Osteoblast (primary cell): ENCODE data around the gene POP7. TPM values are rescaled to one million over a fixed set of nuclear protein-coding genes. Genes with fewer than 3 reads are reported as not detected.
"Not testable (repeated sequence)": the region's sequence is repeated elsewhere in the genome, so short reads cannot be mapped to it uniquely, and the experiment has no call there.

Experiments used
- DNase-seq: peaks from one replicate; pipeline ENCODE4 v3.0.0; 2011; ENCODE audit warnings: low spot score, mixed read lengths; ENCODE audit not compliant: insufficient read length; ENCODE audit errors: missing footprints
- H2AFZ ChIP-seq: 2 replicates; pipeline ENCODE4 v1.6.0; 2011; ENCODE audit warnings: mild to moderate bottlenecking, low read length
- H3K27ac ChIP-seq: 2 replicates; pipeline ENCODE4 v1.5.1; 2011; ENCODE audit warnings: mild to moderate bottlenecking, low read depth, low read length, moderate library complexity
- H3K27me3 ChIP-seq: 2 replicates; pipeline ENCODE4 v1.6.0; 2012; ENCODE audit warnings: mild to moderate bottlenecking, control low read depth, inconsistent platforms, low read length, moderate library complexity; ENCODE audit not compliant: insufficient read depth
- H3K36me3 ChIP-seq: 2 replicates; pipeline ENCODE4 v1.5.1; 2011; ENCODE audit warnings: mild to moderate bottlenecking, low read length, control low read depth, moderate library complexity; ENCODE audit not compliant: insufficient read depth
- H3K4me1 ChIP-seq: 2 replicates; pipeline ENCODE4 v1.5.1; 2011; ENCODE audit warnings: mild to moderate bottlenecking, low read length, control low read depth, moderate library complexity; ENCODE audit not compliant: insufficient read depth
- H3K4me2 ChIP-seq: 2 replicates; pipeline ENCODE4 v1.6.0; 2011; ENCODE audit warnings: mild to moderate bottlenecking, low read length; ENCODE audit not compliant: insufficient read depth
- H3K4me3 ChIP-seq: fragments of 200-600 bp; sonication (generic); 3 replicates; pipeline ENCODE4 v1.5.1; 2012; ENCODE audit warnings: mild to moderate bottlenecking, low read length, inconsistent platforms; ENCODE audit not compliant: insufficient read depth
- H3K79me2 ChIP-seq: 2 replicates; pipeline ENCODE4 v1.6.0; 2012; ENCODE audit warnings: mild to moderate bottlenecking, low read length, control low read depth, inconsistent platforms; ENCODE audit not compliant: insufficient read depth
- H3K9me3 ChIP-seq: 2 replicates; pipeline ENCODE4 v1.5.1; 2011; ENCODE audit warnings: low read depth, low read length, control low read depth
- H4K20me1 ChIP-seq: 2 replicates; pipeline ENCODE4 v1.6.0; 2012; ENCODE audit warnings: mild to moderate bottlenecking, low read length, control low read depth; ENCODE audit not compliant: insufficient read depth
- CTCF ChIP-seq: IDR thresholded peaks from 2 replicates; pipeline ENCODE4 v1.5.1; 2011; ENCODE audit warnings: mild to moderate bottlenecking, low read depth, low read length, moderate library complexity; ENCODE audit errors: extremely low read depth
- total RNA-seq: library from RNA; depleted of rRNA; stranded (reverse); fragments of >200 nt; gene quantifications from 2 replicates; pipeline ENCODE4 v1.2.3, GENCODE V29; 2012

Gene POP7
- total RNA-seq: 25.7 and 27.1 TPM in 2 replicates

- H3K4me2 ChIP-seq: peak within 1 kb of the TSS; percentile 96
- peak within 1 kb of the TSS; percentile 95 for H2AFZ ChIP-seq
- peak within 1 kb of the TSS; percentile 99 for H3K4me3 ChIP-seq
- H3K27ac ChIP-seq: peak within 1 kb of the TSS; percentile 61
- no peaks in the 10 kb centered on the region for H3K9me3 ChIP-seq
- peak; percentile 99 for DNase-seq
- H3K36me3 ChIP-seq: no peaks in the 10 kb centered on the region
- TF ChIP-seq CTCF: no peak
- no peaks in the 10 kb centered on the region for H3K27me3 ChIP-seq
- H4K20me1 ChIP-seq: no peaks in the 10 kb centered on the region
- peaks cover 12% of the 10 kb centered on the region for H3K4me1 ChIP-seq
- H3K79me2 ChIP-seq: peaks cover 17% of the 10 kb centered on the region
These were observed at the start of gene POP7 for GRCh38 chr7:100705753-100706671. TSS of gene POP7 (plus strand) at chr7:100706121. CDS start at chr7:100706831, 710 bp downstream.

GRCh38 chr7:100662194-100662776 is 43.6 kb upstream of the POP7 start:
- H3K4me2 ChIP-seq, H3K4me1 ChIP-seq, H3K36me3 ChIP-seq, H3K27ac ChIP-seq, H3K4me3 ChIP-seq, DNase-seq, H2AFZ ChIP-seq, H4K20me1 ChIP-seq, H3K79me2 ChIP-seq, H3K27me3 ChIP-seq, H3K9me3 ChIP-seq: not testable (repeated sequence)

GRCh38 chr7:100665168-100665726 is 40.7 kb upstream of the POP7 start:
- H4K20me1 ChIP-seq: no peaks in the 10 kb centered on the region
- no peaks in the 10 kb centered on the region for H3K27me3 ChIP-seq
- no peak for DNase-seq
- no peaks in the 10 kb centered on the region for H3K4me1 ChIP-seq
- no peak overlapping the region for H3K27ac ChIP-seq
- no peak overlapping the region for H3K4me3 ChIP-seq
- TF ChIP-seq CTCF: no peak
- no peaks in the 10 kb centered on the region for H3K79me2 ChIP-seq
- no peaks in the 10 kb centered on the region for H3K9me3 ChIP-seq
- H3K36me3 ChIP-seq: no peaks in the 10 kb centered on the region
- H2AFZ ChIP-seq: no peak overlapping the region
- no peak overlapping the region for H3K4me2 ChIP-seq

- no peak for TF ChIP-seq CTCF
- no peaks in the 10 kb centered on the region for H3K79me2 ChIP-seq
These were observed 38.4 kb upstream of the POP7 start for GRCh38 chr7:100667331-100668068.

More at GRCh38 chr7:100667331-100668068, 38.4 kb upstream of the POP7 start:
- no peak overlapping the region for H2AFZ ChIP-seq
- H3K4me1 ChIP-seq: no peaks in the 10 kb centered on the region
- no peak overlapping the region for H3K4me3 ChIP-seq
- peaks cover 2% of the 10 kb centered on the region for H3K27me3 ChIP-seq
- no peaks in the 10 kb centered on the region for H4K20me1 ChIP-seq
- no peaks in the 10 kb centered on the region for H3K9me3 ChIP-seq
- peak; percentile 61 for DNase-seq
- no peak overlapping the region for H3K27ac ChIP-seq
- H3K4me2 ChIP-seq: no peak overlapping the region
- H3K36me3 ChIP-seq: no peaks in the 10 kb centered on the region
